ENCODE results near the gene TRIAP1. TPM values are rescaled to one million over a fixed set of nuclear protein-coding genes. Genes with fewer than 3 reads are reported as not detected.

TRIAP1 gene
- total and polyA plus RNA-seq, 9 donors = 8.1 to 18.5 (median 13.4) TPM

DNA sequence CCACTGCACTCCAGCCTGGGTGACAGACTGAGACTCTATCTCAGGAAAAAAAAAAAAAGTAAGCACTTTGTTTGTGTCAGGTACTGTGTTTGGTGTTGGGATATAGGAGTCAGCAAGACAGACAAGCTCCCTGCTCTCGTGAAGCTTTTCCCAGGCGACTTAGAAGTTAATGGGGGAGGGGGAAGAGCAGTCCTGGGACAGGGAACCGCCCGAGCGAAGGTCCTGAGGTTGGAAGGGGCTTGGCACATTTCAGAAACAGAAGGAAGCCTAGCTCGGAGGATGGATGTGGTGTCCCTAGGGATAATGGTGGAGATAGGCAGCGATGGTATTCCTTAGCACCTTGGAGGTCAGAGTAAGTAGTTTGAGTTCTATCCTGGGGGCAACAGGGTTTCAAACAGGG is 16.8 kb downstream of the TRIAP1 start:
- Histone ChIP-seq H3K4me3 (no peak overlapping the region), H3K36me3 (no peaks in the 10 kb centered on the region), H3K9me3 (no peaks in the 10 kb centered on the region), H3K27ac (no peak overlapping the region), H3K4me1 (ENCODE audit: insufficient read depth) (no peaks in the 10 kb centered on the region), H3K27me3 (no peaks in the 10 kb centered on the region)
- TF ChIP-seq, protein P1, sequence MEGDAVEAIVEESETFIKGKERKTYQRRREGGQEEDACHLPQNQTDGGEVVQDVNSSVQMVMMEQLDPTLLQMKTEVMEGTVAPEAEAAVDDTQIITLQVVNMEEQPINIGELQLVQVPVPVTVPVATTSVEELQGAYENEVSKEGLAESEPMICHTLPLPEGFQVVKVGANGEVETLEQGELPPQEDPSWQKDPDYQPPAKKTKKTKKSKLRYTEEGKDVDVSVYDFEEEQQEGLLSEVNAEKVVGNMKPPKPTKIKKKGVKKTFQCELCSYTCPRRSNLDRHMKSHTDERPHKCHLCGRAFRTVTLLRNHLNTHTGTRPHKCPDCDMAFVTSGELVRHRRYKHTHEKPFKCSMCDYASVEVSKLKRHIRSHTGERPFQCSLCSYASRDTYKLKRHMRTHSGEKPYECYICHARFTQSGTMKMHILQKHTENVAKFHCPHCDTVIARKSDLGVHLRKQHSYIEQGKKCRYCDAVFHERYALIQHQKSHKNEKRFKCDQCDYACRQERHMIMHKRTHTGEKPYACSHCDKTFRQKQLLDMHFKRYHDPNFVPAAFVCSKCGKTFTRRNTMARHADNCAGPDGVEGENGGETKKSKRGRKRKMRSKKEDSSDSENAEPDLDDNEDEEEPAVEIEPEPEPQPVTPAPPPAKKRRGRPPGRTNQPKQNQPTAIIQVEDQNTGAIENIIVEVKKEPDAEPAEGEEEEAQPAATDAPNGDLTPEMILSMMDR (IDR thresholded peaks at IDR 0.05) = no peak
- no peak for TF ChIP-seq POLR2A (IDR thresholded peaks at IDR 0.05)
- TF ChIP-seq EP300 (IDR thresholded peaks at IDR 0.05) = no peak
- intact Hi-C loops (cut with DNase I) = loop anchor here in 1 of 4 donors (5.0 kb wide), 1 partner anchor 72 kb away; no protein-coding TSS in a partner anchor
- DNase-seq = no peak
- WGBS, 3 donors = 62 to 68% (median 63%) methylated on average over 7 of the region's 7 CpGs

DNA sequence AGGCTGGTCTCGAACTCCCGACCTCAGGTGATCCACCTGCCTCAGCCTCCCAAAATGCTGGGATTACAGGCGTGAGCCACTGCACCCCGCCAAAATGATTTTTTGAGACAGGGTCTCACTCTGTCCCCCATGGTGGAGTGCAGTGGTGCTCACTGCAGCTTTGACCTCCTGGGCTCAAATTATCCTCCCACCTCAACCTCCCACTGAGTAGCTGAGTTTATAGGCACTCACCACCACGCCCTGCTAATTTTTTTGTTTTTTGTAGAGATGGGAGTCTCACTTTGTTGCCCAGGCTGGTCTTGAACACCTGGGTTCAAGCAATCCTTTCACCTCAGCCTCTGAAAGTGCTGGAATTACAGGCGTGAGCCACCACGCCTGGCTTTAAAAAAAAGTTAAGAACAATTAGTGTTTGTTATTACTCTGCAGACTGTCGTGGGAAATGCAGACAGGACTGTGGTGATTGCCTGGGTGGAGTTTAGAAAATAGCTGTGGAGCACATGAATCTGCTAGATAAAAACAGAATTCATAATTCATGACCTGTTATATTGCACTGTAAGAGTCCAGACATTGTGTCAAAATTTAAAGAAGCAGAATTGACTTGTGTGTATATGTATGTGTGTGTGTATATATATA is 17.5 kb downstream of the TRIAP1 start:
- TF ChIP-seq POLR2A (IDR thresholded peaks at IDR 0.05) (no peak), EP300 (IDR thresholded peaks at IDR 0.05) (no peak)
- TF ChIP-seq, protein P1 (IDR thresholded peaks at IDR 0.05) = no peak
- WGBS, 3 donors = 50 to 54% (median 50%) methylated on average over 8 of the region's 8 CpGs
- no peak overlapping the region for H3K27ac ChIP-seq
- H3K4me1 ChIP-seq (ENCODE audit: insufficient read depth) = no peaks in the 10 kb centered on the region
- H3K9me3 ChIP-seq = no peaks in the 10 kb centered on the region
- DNase-seq = no peak
- no peaks in the 10 kb centered on the region for H3K36me3 ChIP-seq
- H3K27me3 ChIP-seq = no peaks in the 10 kb centered on the region
- no peak overlapping the region for H3K4me3 ChIP-seq
- intact Hi-C loops (cut with DNase I) = loop anchor here in 1 of 4 donors (5.0 kb wide), 1 partner anchor 71 kb away; no protein-coding TSS in a partner anchor

DNA sequence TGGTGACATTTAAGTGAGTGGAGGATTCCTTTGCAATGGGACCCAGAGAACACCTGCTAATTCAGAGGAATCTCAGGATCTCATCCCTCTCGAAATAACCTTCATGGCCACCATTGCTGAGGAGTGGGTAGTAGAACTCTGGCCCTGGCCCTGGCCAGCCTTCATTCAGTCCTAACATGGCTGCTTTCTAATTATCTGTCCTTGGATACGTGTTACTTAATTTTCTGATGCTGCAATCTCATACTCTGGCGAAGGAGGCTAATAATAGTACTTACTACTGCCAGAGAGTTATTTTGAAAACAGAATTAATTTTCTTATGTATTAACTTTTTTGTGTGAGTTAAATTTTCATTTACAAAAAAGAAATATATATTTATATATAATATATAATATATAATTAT is 20.4 kb downstream of the TRIAP1 start:
- H3K4me3 ChIP-seq = no peak overlapping the region
- intact Hi-C loops (cut with DNase I) = loop anchor here in 1 of 4 donors (5.0 kb wide), 1 partner anchor 68 kb away; no protein-coding TSS in a partner anchor
- TF ChIP-seq, protein P1 (IDR thresholded peaks at IDR 0.05) = no peak
- TF ChIP-seq EP300 (IDR thresholded peaks at IDR 0.05) (no peak), POLR2A (IDR thresholded peaks at IDR 0.05) (no peak)
- H3K9me3 ChIP-seq = no peaks in the 10 kb centered on the region
- H3K27me3 ChIP-seq = no peaks in the 10 kb centered on the region
- 57 to 77% (median 67%) methylated on average over 3 of the region's 3 CpGs for WGBS, 3 donors
- H3K36me3 ChIP-seq = no peaks in the 10 kb centered on the region
- H3K4me1 ChIP-seq (ENCODE audit: insufficient read depth) = no peaks in the 10 kb centered on the region
- no peak overlapping the region for H3K27ac ChIP-seq
- no peak for DNase-seq

DNA sequence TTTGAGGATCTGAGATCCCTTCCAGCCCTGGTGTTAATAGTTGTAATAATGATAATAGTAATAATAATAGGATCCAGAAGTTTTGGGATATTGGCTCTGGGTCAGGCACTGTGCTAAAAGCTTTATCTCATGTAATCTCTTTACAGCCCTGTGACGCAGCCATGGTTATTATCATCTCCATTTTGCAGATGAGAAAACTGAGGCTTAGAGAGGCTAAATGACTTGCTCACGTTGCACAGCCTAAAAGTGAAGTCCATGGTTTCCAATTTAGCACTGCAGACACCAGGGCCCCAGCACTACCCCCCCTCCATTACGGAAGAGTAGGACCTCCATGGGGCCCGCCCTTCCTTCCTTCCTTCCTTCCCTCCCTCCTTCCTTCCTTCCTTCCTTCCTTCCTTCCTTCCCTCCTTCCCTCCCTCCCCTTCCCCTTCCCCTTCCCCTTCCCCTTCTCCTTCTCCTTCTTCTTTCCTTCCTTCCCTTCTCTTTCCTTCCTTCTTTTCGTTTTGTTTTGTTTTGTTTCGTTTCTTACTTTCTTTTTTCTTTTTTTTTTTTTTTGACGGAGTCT is 23.2 kb downstream of the TRIAP1 start:
- no peaks in the 10 kb centered on the region for H3K4me1 ChIP-seq (ENCODE audit: insufficient read depth)
- H3K9me3 ChIP-seq = no peaks in the 10 kb centered on the region
- DNase-seq = no peak
- no peaks in the 10 kb centered on the region for H3K27me3 ChIP-seq
- 52 to 68% (median 67%) methylated on average over 7 of the region's 7 CpGs for WGBS, 3 donors
- H3K4me3 ChIP-seq = no peak overlapping the region
- H3K36me3 ChIP-seq = no peaks in the 10 kb centered on the region
- intact Hi-C loops (cut with DNase I) = loop anchor here in 1 of 4 donors (5.0 kb wide), 1 partner anchor 66 kb away; no protein-coding TSS in a partner anchor
- TF ChIP-seq EP300 (IDR thresholded peaks at IDR 0.05) (no peak), POLR2A (IDR thresholded peaks at IDR 0.05) (no peak)
- TF ChIP-seq, protein P1 (IDR thresholded peaks at IDR 0.05) = no peak
- H3K27ac ChIP-seq = no peak overlapping the region
